Ammon's horn (tissue), 1 donor: Measurements from ENCODE around the gene VCAN.
A peak's percentile ranks its signal among the peaks of the same experiment; 100 is the strongest.

Source experiments
- DNase-seq: peaks from one replicate; pipeline ENCODE4 v3.0.0-alpha.2; 2016; ENCODE audit warnings: low spot score

Gene VCAN

GRCh38 chr5:83564069-83564749, 92.7 kb downstream of the VCAN start:
- peak; percentile 76 for DNase-seq

GRCh38 chr5:83567741-83568140, 96.2 kb downstream of the VCAN start:
- DNase-seq: no peak

GRCh38 chr5:83568186-83568585, 96.6 kb downstream of the VCAN start:
- DNase-seq: no peak

DNA sequence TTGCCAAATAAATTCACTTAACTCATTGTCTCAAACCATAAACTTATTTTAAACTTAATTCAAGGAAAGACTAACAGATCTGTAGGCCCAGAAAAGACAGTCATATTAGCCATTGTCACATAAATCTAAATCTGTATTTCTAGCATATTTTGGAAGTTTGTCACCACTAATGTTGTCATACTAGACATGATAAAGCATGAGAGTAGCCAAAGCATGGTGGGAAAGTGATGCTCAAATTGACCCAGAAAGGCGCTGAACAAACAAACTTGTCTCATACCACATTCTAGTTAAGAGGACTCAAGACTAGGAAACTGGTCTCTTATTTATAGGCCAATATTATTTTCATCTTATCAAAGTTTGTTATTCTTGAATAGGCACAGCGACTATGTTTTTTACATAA, 99.4 kb downstream of the VCAN start:
- DNase-seq: no peak

DNA sequence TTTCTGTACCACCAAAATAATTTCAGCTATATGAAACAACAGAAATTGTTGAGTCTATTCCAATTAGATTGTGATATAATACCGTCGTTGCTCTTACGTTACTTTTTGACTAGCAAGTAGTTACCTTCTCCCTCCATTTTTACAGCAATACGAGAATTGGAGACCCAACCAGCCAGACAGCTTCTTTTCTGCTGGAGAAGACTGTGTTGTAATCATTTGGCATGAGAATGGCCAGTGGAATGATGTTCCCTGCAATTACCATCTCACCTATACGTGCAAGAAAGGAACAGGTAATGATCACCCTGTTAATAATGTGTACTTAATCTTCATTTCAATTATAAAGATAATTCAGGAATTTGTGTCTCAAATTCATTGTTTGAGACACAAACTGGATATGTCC, 100.7 kb downstream of the VCAN start:
- DNase-seq: no peak

DNA sequence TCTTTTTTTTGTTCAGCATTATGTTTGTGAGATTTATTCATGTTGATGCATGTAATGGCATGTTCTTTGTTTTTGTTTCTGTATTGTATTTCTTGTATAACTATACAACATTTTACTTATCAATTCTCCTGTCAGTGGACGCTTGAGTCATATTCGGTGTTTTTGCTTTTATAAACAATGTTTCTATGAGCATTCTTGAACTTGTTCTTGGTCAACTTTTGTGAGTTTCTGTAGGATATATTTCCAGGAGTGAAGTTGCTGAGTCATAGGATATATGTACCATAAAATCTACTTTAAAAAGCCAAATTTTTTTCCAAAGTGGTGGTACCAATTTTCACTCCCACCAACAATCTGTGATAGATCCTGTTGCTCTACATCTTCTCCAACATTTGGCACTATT, 104.8 kb downstream of the VCAN start:
- DNase-seq: no peak

- no peak for DNase-seq
Observed at GRCh38 chr5:83577036-83577636, 105.6 kb downstream of the VCAN start.

GRCh38 chr5:83583859-83584258, 112.3 kb downstream of the VCAN start:
- no peak for DNase-seq

GRCh38 chr5:83586874-83587776, 115.6 kb downstream of the VCAN start:
- DNase-seq: no peak

GRCh38 chr5:83589786-83590185, 118.2 kb downstream of the VCAN start:
- no peak for DNase-seq

DNA sequence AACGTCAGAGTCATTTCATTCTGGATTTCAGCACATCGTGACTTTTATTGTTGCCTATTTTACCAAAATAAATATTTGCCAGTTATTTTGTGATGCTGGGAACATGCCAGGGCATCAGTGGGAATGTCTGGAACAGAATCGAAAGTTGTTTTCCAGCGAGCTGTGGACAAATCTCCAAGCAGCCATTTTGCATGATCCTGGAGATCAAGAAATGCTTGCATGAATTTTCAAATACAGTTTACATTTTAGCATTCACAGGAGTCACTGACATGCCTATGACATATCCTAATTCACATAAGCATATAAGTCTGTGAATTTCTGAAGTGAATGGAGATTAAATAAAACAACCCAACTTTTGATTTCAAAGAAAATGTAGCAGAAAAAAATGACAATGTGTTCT, 119.4 kb downstream of the VCAN start:
- no peak for DNase-seq

DNA sequence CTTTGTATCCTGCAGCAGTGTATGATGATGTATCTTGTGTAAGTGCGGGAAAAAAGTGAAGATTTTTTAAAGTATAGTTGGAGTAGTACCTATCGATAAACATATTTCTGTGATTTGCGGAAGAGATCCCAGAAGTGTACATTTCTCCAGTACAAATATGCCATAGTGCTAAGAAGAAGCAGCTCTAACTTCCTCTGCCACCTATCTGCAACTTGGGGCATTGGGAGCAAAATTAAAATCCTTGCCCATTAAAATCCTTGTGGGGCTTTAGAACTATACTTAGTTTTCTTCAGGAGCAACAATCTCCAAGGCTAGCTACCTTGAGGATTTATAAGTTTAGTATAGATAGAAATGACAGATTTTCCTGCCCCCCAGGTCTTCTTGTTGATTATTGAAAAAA, 123.7 kb downstream of the VCAN start:
- DNase-seq: no peak

DNA sequence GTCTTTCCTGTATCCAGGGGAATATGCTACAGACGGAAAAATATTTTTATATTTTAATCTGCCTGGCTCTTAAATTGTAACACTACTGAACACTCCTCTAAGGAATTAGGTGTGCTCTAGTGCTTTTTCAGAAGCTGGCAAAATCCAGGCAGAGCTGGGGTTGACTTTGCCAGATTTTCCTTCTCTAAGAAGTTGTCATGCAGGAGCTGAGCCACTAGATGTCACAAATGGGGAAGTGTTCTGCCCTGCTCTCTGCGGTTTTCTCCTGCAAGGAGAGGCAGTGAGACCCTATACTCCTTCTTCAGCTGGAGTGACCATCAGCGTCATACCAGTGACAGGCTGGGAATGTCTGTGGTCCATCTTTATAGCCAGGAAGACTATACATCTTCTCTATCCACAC, 136.6 kb downstream of the VCAN start:
- DNase-seq: peak; percentile 81

GRCh38 chr5:83614841-83615240, 143.3 kb downstream of the VCAN start:
- no peak for DNase-seq

- DNase-seq: no peak
Observed at GRCh38 chr5:83628360-83628759, 156.8 kb downstream of the VCAN start.
